Measurements from ENCODE around the gene HAVCR1. TPM values are rescaled to one million over a fixed set of nuclear protein-coding genes. Genes with fewer than 3 reads are reported as not detected.

Gene HAVCR1
- polyA plus RNA-seq, 2 of the 4 experiments (the other 2 are of a cell fraction): 94.7 to 103 TPM

DNA sequence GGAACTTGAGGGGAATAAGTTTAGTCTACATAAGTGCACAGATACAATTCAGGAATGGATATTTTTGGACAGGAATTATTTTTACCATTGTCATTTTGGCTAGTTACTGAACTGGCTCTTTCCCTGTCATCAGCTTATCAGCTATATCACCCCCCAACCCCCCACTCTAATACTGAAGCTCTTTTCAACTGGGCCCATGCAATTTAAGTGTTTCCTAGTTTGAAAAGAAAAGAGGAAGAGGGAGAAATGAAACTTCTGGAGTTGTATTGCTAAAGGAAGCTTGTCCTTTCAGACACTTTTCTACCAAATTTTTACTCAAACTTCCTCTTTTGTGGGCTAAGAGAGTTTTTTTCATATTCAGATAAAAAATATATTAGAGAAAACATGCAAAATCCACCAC is 77.4 kb downstream of the HAVCR1 start:
- no peak for ATAC-seq
- Histone ChIP-seq H3K4me2 (no peak overlapping the region), H3K27ac (no peak overlapping the region), H3K4me1 (no peaks in the 10 kb centered on the region), H3K9me3 (no peaks in the 10 kb centered on the region), H3K4me3 (no peak overlapping the region)
- TF ChIP-seq ZFP36 (IDR thresholded peaks at IDR 0.05; ENCODE audit: borderline replicate concordance, partially characterized antibody) (no peak), MAZ (IDR thresholded peaks at IDR 0.05; ENCODE audit: borderline replicate concordance, low read depth, low read length) (no peak), RAD21 (conservative IDR thresholded peaks at IDR 0.05 in 1 of 2, IDR thresholded peaks at IDR 0.05 in 1 of 2) (no peak), RCOR1 (IDR thresholded peaks at IDR 0.05; ENCODE audit: low read depth, low read length) (no peak), NPAS2 (CRISPR knock-in tag; IDR thresholded peaks at IDR 0.05; ENCODE audit: borderline replicate concordance) (no peak), TFCP2L1 (CRISPR knock-in tag; IDR thresholded peaks at IDR 0.05) (no peak), KDM1A (IDR thresholded peaks at IDR 0.05; ENCODE audit: low read depth) (no peak), ZNF302 (CRISPR knock-in tag; IDR thresholded peaks at IDR 0.05) (no peak), HOXB13 (CRISPR knock-in tag; IDR thresholded peaks at IDR 0.05; ENCODE audit: low read depth) (no peak), SREBF2 (IDR thresholded peaks at IDR 0.05) (no peak)
- TF ChIP-seq, protein P1, sequence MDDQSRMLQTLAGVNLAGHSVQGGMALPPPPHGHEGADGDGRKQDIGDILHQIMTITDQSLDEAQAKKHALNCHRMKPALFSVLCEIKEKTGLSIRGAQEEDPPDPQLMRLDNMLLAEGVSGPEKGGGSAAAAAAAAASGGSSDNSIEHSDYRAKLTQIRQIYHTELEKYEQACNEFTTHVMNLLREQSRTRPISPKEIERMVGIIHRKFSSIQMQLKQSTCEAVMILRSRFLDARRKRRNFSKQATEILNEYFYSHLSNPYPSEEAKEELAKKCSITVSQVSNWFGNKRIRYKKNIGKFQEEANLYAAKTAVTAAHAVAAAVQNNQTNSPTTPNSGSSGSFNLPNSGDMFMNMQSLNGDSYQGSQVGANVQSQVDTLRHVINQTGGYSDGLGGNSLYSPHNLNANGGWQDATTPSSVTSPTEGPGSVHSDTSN (IDR thresholded peaks at IDR 0.05): no peak
- TF ChIP-seq, protein P2, sequence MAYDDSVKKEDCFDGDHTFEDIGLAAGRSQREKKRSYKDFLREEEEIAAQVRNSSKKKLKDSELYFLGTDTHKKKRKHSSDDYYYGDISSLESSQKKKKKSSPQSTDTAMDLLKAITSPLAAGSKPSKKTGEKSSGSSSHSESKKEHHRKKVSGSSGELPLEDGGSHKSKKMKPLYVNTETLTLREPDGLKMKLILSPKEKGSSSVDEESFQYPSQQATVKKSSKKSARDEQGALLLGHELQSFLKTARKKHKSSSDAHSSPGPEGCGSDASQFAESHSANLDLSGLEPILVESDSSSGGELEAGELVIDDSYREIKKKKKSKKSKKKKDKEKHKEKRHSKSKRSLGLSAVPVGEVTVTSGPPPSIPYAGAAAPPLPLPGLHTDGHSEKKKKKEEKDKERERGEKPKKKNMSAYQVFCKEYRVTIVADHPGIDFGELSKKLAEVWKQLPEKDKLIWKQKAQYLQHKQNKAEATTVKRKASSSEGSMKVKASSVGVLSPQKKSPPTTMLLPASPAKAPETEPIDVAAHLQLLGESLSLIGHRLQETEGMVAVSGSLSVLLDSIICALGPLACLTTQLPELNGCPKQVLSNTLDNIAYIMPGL (CRISPR knock-in tag; IDR thresholded peaks at IDR 0.05; ENCODE audit: borderline replicate concordance): no peak
- FAIRE-seq: no peak
- CTCF ChIA-PET: interaction anchor here (0.6 kb wide), 1 partner anchor 15 kb away, joined by 3 read pairs; no protein-coding TSS in a partner anchor
- no peak for DNase-seq (ENCODE audit: low read depth in 1 of 2, low spot score in 1 of 2)
- POLR2A ChIA-PET: interaction anchor here (0.5 kb wide), 1 partner anchor 60 kb away, joined by 4 read pairs; no protein-coding TSS in a partner anchor

Other genes with a start within 250 kb of the HAVCR1 start
- not detected in 2 replicates for gene PPP1R2B, start 208.8 kb downstream of the HAVCR1 start, polyA plus RNA-seq (2011; rRNA removed)
- gene PPP1R2B, start 208.8 kb downstream of the HAVCR1 start, polyA plus RNA-seq (2017; fragmentation: RNase III; extraction: RNeasy Plus Mini Kit Qiagen cat#74134 plus additional on column Dnase treatment): 0.05 TPM in 1 of 3 replicates, not detected in the others
- gene TIMD4, start 95.9 kb downstream of the HAVCR1 start, polyA plus RNA-seq (2011; rRNA removed): 4.6 and 5.7 TPM in 2 replicates
- gene TIMD4, start 95.9 kb downstream of the HAVCR1 start, polyA plus RNA-seq (2017; fragmentation: RNase III; extraction: RNeasy Plus Mini Kit Qiagen cat#74134 plus additional on column Dnase treatment): 2.1 to 2.3 TPM (median 2.3 TPM) in 3 replicates
- 0.13 and 0.24 TPM in 2 replicates for gene HAVCR2, start 49.9 kb upstream of the HAVCR1 start, polyA plus RNA-seq (2011; rRNA removed)
- 0.05 to 0.17 TPM (median 0.07 TPM) in 3 replicates for gene HAVCR2, start 49.9 kb upstream of the HAVCR1 start, polyA plus RNA-seq (2017; fragmentation: RNase III; extraction: RNeasy Plus Mini Kit Qiagen cat#74134 plus additional on column Dnase treatment)
- gene MED7, start 83.7 kb upstream of the HAVCR1 start, polyA plus RNA-seq (2011; rRNA removed): 17.9 and 23.0 TPM in 2 replicates
- 19.8 to 22.6 TPM (median 22.5 TPM) in 3 replicates for gene MED7, start 83.7 kb upstream of the HAVCR1 start, polyA plus RNA-seq (2017; fragmentation: RNase III; extraction: RNeasy Plus Mini Kit Qiagen cat#74134 plus additional on column Dnase treatment)
- gene GARIN3, start 107.1 kb upstream of the HAVCR1 start, polyA plus RNA-seq (2011; rRNA removed): not detected in 2 replicates
- not detected in 3 replicates for gene GARIN3, start 107.1 kb upstream of the HAVCR1 start, polyA plus RNA-seq (2017; fragmentation: RNase III; extraction: RNeasy Plus Mini Kit Qiagen cat#74134 plus additional on column Dnase treatment)
- 0.03 TPM in 1 of 2 replicates, not detected in the other for gene ITK, start 121.7 kb upstream of the HAVCR1 start, polyA plus RNA-seq (2011; rRNA removed)
- gene ITK, start 121.7 kb upstream of the HAVCR1 start, polyA plus RNA-seq (2017; fragmentation: RNase III; extraction: RNeasy Plus Mini Kit Qiagen cat#74134 plus additional on column Dnase treatment): not detected in 3 replicates
- 9.0 and 25.4 TPM in 2 replicates for gene CYFIP2, start 207.0 kb upstream of the HAVCR1 start, polyA plus RNA-seq (2011; rRNA removed)
- gene CYFIP2, start 207.0 kb upstream of the HAVCR1 start, polyA plus RNA-seq (2017; fragmentation: RNase III; extraction: RNeasy Plus Mini Kit Qiagen cat#74134 plus additional on column Dnase treatment): 18.6 to 23.8 TPM (median 21.8 TPM) in 3 replicates